ENCODE data around the gene TFCP2. TPM values are rescaled to one million over a fixed set of nuclear protein-coding genes. Genes with fewer than 3 reads are reported as not detected.

The TFCP2 gene
- total and polyA plus RNA-seq, 5 experiments from 2014 or later, result 8.0 to 34.9 (median 16.7) TPM

DNA sequence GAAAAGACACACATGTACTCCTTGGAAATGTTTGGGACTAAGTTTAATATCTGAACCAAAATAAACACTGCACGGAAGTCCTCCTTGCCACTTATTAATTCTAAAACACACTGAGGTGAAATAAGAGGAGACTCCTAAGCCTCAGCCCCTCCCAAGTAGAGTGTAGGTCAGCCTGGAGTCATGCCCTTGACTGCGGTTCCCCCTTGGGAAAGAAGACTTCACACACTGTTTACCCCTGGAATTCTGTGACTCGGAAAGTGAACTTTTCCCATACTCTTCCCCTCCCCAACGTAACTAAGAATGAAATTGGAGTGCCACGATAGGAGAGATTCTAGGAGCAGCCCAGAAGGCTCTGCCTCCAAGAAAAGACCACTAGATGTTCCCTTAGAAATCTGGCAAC, 8.6 kb upstream of the TFCP2 start:
- no peak for ATAC-seq
- H3K27ac Mint-ChIP-seq, result no peak overlapping the region
- no peaks in the 10 kb centered on the region for H3K9me3 Mint-ChIP-seq
- no peak for DNase-seq
- H3K36me3 Mint-ChIP-seq, result no peaks in the 10 kb centered on the region
- POLR2A ChIA-PET, result no interaction called here
- H3K27me3 Mint-ChIP-seq, result peaks cover 0 to 1% (median 0%) of the 10 kb centered on the region in 5 donors
- H3K4me1 Mint-ChIP-seq, result peaks cover 0 to 2% (median 0%) of the 10 kb centered on the region in 4 donors
- H3K4me3 Mint-ChIP-seq, result no peak overlapping the region

DNA sequence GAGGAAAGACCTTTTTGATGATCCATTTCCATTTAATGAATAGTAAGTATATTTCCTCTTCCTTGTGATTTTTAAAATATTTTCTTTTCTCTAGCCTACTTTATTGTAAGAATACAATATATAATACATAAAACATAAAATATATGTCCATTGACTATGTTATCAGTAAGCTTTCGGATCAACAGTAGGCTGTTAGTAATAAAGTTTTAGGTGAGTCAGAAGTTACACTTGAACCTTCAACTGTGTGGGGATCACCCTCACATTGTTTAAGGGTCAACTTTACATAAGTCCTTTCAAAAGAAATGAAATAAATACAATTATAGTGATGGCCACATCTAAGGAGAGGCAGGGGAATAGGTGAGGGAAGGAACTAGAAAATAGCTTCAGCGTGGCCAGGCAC, 5.0 kb upstream of the TFCP2 start:
- H3K27me3 Mint-ChIP-seq, result peaks cover 0 to 1% (median 0%) of the 10 kb centered on the region in 5 donors
- H3K4me3 Mint-ChIP-seq, result no peak overlapping the region
- no peak overlapping the region for H3K27ac Mint-ChIP-seq
- ATAC-seq (no peak), DNase-seq (no peak)
- H3K36me3 Mint-ChIP-seq, result no peaks in the 10 kb centered on the region
- peaks cover 0 to 3% (median 2%) of the 10 kb centered on the region in 4 donors for H3K4me1 Mint-ChIP-seq
- no peaks in the 10 kb centered on the region for H3K9me3 Mint-ChIP-seq
- POLR2A ChIA-PET, result no interaction called here

GRCh38 chr12:51174501-51174900, 1.6 kb upstream of the TFCP2 start:
- POLR2A ChIA-PET, result interaction anchor here (1.6 kb wide), 1 partner anchor 43 kb away, joined by 4 read pairs; the partner anchor contains the start of gene POU6F1
- Mint-ChIP-seq H3K9me3 (no peaks in the 10 kb centered on the region), H3K4me3 (peak overlapping the region in 8 of 10 donors; percentile 7 to 88 (median 78)), H3K4me1 (peaks cover 4 to 11% (median 8%) of the 10 kb centered on the region in 4 donors), H3K36me3 (peaks cover 0 to under 1% (median 0%) of the 10 kb centered on the region in 3 donors), H3K27ac (peak overlapping the region in 3 of 10 donors; percentile 33 to 94 (median 89)), H3K27me3 (no peaks in the 10 kb centered on the region)
- ATAC-seq (no peak), DNase-seq (no peak)

DNA sequence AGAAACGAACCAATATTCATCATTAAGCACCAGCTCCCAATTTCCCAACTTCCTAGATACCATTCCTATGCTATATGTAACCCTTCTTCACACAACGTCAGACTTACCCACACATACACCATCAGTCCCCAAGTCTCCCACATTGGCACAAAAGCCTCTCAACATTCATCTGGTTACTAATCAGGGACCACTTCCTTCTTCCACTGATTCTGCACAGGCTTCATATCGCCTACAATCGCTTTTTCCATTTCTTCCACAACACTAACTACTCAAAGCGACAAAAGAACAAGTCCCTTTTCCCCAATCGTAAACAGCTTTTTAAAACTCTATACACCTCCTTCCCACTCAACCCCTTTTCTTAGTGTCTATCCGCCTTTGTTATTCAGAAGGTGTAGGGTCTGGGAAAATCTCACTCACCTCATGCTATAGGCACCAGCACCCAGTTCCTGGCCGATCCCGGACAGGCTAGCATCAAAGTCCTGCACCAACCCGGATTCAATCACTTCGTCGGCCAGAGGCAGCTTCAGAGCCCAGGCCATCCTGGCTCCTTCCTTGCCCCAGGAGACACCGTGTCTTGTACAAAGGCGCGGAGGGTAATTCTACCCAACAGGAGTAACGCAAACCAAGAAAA, 936 bp downstream of the TFCP2 start:
- no peak for ATAC-seq
- POLR2A ChIA-PET, result interaction anchor here (0.6 to 2.2 kb wide), 6 partner anchors 23 to 516 kb away, joined by 3 to 12 read pairs (median 4); partner anchors contain the start of genes CSRNP2, DAZAP2 and POU6F1

GRCh38 chr12:51163795-51164194, 9.1 kb downstream of the TFCP2 start:
- ATAC-seq (no peak), DNase-seq (no peak)
- peaks cover 0 to 2% (median 0%) of the 10 kb centered on the region in 9 donors for H3K9me3 Mint-ChIP-seq
- H3K4me1 Mint-ChIP-seq, result peaks cover 22 to 54% (median 51%) of the 10 kb centered on the region in 4 donors
- H3K36me3 Mint-ChIP-seq, result peaks cover 0 to 19% (median 17%) of the 10 kb centered on the region in 3 donors
- H3K27me3 Mint-ChIP-seq, result no peaks in the 10 kb centered on the region
- H3K4me3 Mint-ChIP-seq, result peak overlapping the region in 1 of 10 donors; percentile 6
- POLR2A ChIA-PET, result no interaction called here
- H3K27ac Mint-ChIP-seq, result peak overlapping the region in 1 of 10 donors; percentile 69

More for the DNA sequence above, 936 bp downstream of the TFCP2 start:
- H3K9me3 Mint-ChIP-seq, result no peaks in the 10 kb centered on the region
- H3K36me3 Mint-ChIP-seq, result peaks cover 0 to 2% (median 0%) of the 10 kb centered on the region in 3 donors
- peak in 2 of 10 donors; percentile 2 to 23 for DNase-seq
- no peak overlapping the region for H3K27ac Mint-ChIP-seq
- H3K4me3 Mint-ChIP-seq, result no peak overlapping the region
- peaks cover 9 to 24% (median 20%) of the 10 kb centered on the region in 4 donors for H3K4me1 Mint-ChIP-seq
- H3K27me3 Mint-ChIP-seq, result no peaks in the 10 kb centered on the region

DNA sequence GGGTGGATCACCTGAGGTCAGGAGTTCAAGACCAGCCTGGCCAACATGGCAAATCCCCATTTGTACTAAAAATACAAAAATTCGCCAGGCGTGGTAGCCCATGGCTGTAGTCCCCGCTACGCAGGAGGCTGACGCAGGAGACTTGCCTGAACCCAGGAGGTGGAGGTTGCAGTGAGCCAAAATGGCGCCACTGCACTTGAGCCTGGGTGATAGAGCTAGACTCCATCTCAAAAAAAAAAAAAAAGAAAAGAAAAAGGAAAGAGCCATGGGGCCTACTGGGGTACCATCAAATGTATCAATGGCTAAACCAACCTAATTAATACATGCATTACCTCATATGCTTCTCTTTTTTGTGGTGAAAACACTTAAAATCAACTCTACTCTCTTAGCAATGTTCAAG, 10.7 kb downstream of the TFCP2 start:
- POLR2A ChIA-PET, result interaction anchor here (0.6 kb wide), 1 partner anchor 57 kb away, joined by 3 read pairs; no protein-coding TSS in a partner anchor

DNA sequence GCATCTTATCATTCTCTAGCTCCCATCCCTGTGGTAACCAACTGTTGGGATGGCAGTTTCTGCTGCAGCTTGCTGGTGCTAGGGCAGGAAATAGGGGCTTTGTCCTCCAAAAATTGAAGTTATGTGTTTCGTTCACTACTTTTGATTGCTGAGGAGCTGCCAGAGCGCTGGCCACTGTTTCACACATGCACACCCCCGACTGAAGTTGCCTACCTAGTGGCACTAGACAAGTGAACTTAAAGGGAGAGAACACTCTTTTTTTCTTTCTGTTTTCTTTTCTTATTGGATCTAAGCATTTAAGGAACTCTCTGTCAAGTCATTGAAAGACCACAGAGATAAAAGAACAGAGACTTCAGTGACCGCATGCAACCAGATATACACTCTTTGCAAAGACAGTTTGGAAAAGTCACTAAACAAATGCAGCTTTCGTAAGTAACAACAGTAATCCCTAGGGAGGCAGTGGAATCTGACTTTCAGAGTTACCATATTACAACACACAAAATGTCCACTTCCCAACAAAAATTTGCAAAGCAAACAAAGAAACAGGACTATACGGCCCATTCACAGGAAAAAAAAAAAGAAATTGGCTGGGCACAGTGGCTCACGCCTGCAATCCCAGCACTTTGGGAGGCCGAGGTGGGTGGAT, 12.0 kb downstream of the TFCP2 start:
- DNase-seq, result no peak
- Mint-ChIP-seq H3K36me3 (peaks cover 0 to 25% (median 23%) of the 10 kb centered on the region in 3 donors), H3K4me3 (no peak overlapping the region), H3K27me3 (no peaks in the 10 kb centered on the region), H3K9me3 (peaks cover 0 to 2% (median 0%) of the 10 kb centered on the region in 9 donors), H3K4me1 (peaks cover 19 to 48% (median 39%) of the 10 kb centered on the region in 4 donors), H3K27ac (peak overlapping the region in 4 of 10 donors; percentile 17 to 59 (median 22))
- POLR2A ChIA-PET, result interaction anchor here (0.6 kb wide), 1 partner anchor 202 kb away, joined by 3 read pairs; no protein-coding TSS in a partner anchor
- ATAC-seq, result no peak

More for the DNA sequence above, 10.7 kb downstream of the TFCP2 start:
- no peaks in the 10 kb centered on the region for H3K27me3 Mint-ChIP-seq
- H3K9me3 Mint-ChIP-seq, result peaks cover 0 to 2% (median 0%) of the 10 kb centered on the region in 9 donors
- DNase-seq (no peak), ATAC-seq (no peak)
- peaks cover 0 to 21% (median 19%) of the 10 kb centered on the region in 3 donors for H3K36me3 Mint-ChIP-seq
- H3K4me1 Mint-ChIP-seq, result peaks cover 23 to 47% (median 44%) of the 10 kb centered on the region in 4 donors
- no peak overlapping the region for H3K4me3 Mint-ChIP-seq
- H3K27ac Mint-ChIP-seq, result peak overlapping the region in 2 of 10 donors; percentile 27 to 48

GRCh38 chr12:51156245-51156765, 16.6 kb downstream of the TFCP2 start:
- Mint-ChIP-seq H3K4me3 (no peak overlapping the region), H3K27me3 (no peaks in the 10 kb centered on the region), H3K9me3 (no peaks in the 10 kb centered on the region), H3K27ac (peak overlapping the region in 2 of 10 donors; percentile 1 to 66), H3K36me3 (peaks cover 0 to 16% (median 7%) of the 10 kb centered on the region in 3 donors), H3K4me1 (peaks cover 14 to 33% (median 22%) of the 10 kb centered on the region in 4 donors)
- DNase-seq, result no peak
- POLR2A ChIA-PET, result no interaction called here
- ATAC-seq, result no peak

GRCh38 chr12:51152953-51153352, 20.0 kb downstream of the TFCP2 start:
- no peak for DNase-seq
- H3K4me3 Mint-ChIP-seq, result no peak overlapping the region
- peaks cover 17 to 37% (median 27%) of the 10 kb centered on the region in 4 donors for H3K4me1 Mint-ChIP-seq
- no peak overlapping the region for H3K27ac Mint-ChIP-seq
- no peaks in the 10 kb centered on the region for H3K9me3 Mint-ChIP-seq
- peaks cover 0 to 11% (median 5%) of the 10 kb centered on the region in 3 donors for H3K36me3 Mint-ChIP-seq
- ATAC-seq, result no peak
- POLR2A ChIA-PET, result no interaction called here
- H3K27me3 Mint-ChIP-seq, result no peaks in the 10 kb centered on the region

- POLR2A ChIA-PET, result no interaction called here
- H3K36me3 Mint-ChIP-seq, result peaks cover 0 to 8% (median 0%) of the 10 kb centered on the region in 3 donors
- H3K9me3 Mint-ChIP-seq, result no peaks in the 10 kb centered on the region
- H3K27ac Mint-ChIP-seq, result peak overlapping the region in 3 of 10 donors; percentile 1 to 18 (median 13)
- peaks cover 24 to 45% (median 36%) of the 10 kb centered on the region in 4 donors for H3K4me1 Mint-ChIP-seq
- H3K27me3 Mint-ChIP-seq, result no peaks in the 10 kb centered on the region
- no peak overlapping the region for H3K4me3 Mint-ChIP-seq
- ATAC-seq (no peak), DNase-seq (no peak)
These were observed 22.2 kb downstream of the TFCP2 start for GRCh38 chr12:51150777-51151176.

GRCh38 chr12:51147309-51147708, 25.6 kb downstream of the TFCP2 start:
- Mint-ChIP-seq H3K4me1 (peaks cover 24 to 50% (median 34%) of the 10 kb centered on the region in 4 donors), H3K9me3 (no peaks in the 10 kb centered on the region), H3K27me3 (no peaks in the 10 kb centered on the region), H3K27ac (peak overlapping the region in 2 of 10 donors; percentile 5 to 35), H3K4me3 (no peak overlapping the region), H3K36me3 (peaks cover 5 to 21% (median 8%) of the 10 kb centered on the region in 3 donors)
- DNase-seq (no peak), ATAC-seq (no peak)
- POLR2A ChIA-PET, result no interaction called here

DNA sequence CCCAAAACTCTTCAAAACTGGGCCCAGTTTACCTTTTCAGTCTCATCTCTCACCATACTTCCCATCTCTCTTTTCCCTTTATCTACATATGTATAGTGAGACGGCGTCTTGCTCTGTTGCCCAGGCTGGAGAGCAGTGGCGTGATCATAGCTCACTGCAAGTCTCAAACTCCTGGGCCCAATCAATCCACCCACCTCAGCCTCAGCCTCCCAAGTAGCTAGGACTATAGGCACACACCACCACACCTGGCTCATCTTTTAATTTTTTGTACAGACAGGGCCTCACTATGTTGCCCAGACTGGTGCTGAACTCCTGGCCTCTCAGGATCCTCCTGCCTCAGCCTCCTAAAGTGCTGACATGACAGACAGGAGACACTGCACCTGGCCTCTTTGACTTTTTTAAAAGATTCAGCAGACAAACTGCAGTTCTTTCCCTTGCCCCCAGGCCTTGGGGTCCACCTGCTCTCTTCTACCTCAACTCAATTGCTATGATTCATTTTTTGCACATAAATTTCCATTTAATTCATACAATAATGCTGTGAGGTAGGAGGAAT, 33.6 kb downstream of the TFCP2 start:
- Mint-ChIP-seq H3K4me3 (no peak overlapping the region), H3K4me1 (peaks cover 0 to 9% (median 8%) of the 10 kb centered on the region in 4 donors), H3K27ac (peak overlapping the region in 4 of 10 donors; percentile 11 to 77 (median 48)), H3K9me3 (no peaks in the 10 kb centered on the region), H3K27me3 (no peaks in the 10 kb centered on the region), H3K36me3 (peaks cover 5 to 34% (median 14%) of the 10 kb centered on the region in 3 donors)
- ATAC-seq (no peak), DNase-seq (no peak)
- POLR2A ChIA-PET, result no interaction called here
